ENCODE measurements around the gene UGT1A7.
"Not testable (repeated sequence)": the region's sequence is repeated elsewhere in the genome, so short reads cannot be mapped to it uniquely, and the experiment has no call there.

Gene UGT1A7

GRCh38 chr2:233680361-233681045 lies 1.2 kb upstream of the UGT1A7 start:
- no peak for DNase-seq

- DNase-seq, result no peak
These were observed 2.9 kb downstream of the UGT1A7 start for GRCh38 chr2:233684640-233685039.

DNA sequence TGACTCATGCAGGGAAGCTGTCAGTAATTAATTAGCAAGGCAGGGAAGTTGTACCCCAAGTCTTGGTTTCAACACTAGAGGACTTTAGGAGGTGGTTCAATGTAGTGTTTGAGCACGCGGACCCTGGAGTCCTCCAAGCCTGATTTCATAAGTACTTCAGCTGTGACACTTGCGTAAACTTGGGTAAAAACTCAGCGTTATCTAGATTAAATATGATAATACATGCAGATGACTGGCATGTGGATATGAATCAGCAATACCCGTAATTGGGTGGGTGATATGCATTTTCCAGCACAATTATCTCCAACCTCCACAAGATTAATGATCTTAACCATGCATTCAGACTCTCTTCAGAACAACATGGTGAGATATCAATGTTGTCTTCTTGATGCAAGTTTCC lies 5.2 kb downstream of the UGT1A7 start:
- no peak for DNase-seq

- DNase-seq, result no peak
These were observed 6.6 kb downstream of the UGT1A7 start for GRCh38 chr2:233688341-233688740.

- DNase-seq, result no peak
These were observed 7.3 kb downstream of the UGT1A7 start for GRCh38 chr2:233689031-233689430.

DNA sequence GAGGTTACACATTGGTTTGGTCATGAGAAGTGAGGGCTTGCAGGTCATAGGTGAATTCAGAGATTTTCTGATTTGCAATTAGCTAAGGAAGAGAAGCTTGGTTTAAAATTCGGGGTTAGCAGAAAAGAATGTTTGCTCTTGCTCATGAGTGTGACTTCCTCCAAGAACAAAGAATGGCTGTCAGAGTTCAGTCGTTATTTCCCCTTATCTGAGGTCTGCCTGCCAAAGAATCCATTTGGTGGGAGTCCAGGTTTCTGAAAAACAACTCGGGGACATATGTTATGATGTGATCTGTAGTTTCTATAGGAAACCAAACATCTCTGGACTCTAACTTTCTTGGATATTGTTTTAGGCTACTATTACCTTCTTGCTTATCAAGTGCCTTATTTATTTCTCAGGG lies 7.8 kb downstream of the UGT1A7 start:
- no peak for DNase-seq

DNA sequence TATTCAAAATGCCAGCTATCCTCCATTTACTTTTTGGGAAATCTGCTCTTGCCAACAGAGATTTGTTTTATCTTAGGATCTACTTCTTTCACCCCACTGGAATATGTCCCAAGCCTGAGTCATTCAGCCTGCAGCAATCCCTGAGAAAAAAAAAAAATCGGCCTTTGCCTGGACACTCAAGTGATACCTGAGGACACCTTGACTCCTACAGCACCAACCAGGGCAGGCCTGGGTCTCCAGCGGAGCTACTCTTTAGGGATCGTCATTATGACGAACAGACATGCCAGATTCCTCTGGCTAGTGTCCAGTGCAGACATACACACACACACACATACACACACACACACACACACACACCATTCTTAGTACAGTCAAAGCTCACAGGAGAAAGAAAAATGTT lies 8.7 kb downstream of the UGT1A7 start:
- DNase-seq, result no peak

DNA sequence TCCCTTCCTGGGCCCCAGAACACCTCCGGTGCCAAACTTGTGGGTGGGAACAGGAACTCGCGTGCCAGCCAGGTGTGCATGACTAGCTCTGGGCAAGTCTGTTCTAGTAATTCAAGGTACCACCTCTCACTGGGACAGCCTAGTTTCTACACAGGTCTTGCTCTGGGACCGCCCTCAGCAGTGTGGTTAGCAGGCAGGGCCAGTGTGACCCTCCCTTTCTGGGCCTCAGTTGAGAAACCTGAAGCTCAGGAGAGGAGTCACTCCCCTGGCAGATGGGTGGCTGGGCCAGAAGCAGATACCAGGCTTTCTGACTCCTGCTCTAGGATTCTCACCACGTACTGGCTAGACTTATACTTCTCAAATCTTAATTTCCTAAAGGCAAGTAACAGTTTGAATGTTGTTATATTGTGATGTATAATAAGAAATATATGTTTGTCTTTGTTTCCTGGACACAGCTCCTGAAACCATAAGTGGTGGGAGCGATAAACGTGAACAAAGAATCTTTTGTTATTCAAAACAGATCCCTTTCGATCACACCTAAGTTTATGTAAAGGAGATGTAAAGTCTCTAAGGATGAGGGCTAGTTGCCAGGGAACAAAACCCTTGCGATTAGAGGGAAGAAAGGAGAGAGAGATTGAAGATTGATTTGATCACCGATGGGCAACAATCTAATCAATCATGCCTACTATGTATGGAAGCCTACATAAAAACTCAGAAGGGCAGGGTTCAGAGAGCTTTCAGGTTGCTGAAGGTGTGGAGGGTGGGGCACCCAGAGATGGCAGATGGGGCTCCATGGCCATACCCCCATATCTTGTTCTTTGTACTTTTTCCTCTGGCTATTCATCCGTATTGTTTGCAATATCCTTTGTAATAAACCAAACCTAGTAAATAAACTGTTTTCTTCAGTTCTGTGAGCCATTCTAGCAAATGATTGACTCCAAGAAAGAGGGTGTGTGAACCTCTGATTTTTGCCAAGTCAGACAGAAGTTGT lies 10.0 kb downstream of the UGT1A7 start:
- DNase-seq, result no peak

DNA sequence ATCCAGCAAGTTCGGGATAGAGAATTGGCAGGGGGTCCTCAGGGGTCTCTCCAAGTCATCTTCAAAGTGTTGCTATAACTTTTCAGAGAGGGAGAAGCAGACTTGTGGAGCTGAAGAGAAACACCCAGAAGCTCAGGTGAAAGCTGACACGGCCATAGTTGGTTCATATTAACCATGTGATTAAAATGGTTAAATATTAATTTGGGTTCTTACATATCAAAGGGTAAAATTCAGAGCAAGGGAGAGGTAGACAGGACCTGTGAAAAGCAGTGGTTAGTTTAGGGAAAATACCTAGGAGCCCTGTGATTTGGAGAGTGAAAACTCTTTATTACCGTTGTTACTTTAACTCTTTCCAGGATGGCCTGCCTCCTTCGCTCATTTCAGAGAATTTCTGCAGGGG lies 10.9 kb downstream of the UGT1A7 start, which contains the start of gene UGT1A6:
TSS of gene UGT1A6 (plus strand) at position 243 of the 400 bp plus-strand sequence. CDS start at position 358, 115 bp downstream.
- DNase-seq, result no peak

DNA sequence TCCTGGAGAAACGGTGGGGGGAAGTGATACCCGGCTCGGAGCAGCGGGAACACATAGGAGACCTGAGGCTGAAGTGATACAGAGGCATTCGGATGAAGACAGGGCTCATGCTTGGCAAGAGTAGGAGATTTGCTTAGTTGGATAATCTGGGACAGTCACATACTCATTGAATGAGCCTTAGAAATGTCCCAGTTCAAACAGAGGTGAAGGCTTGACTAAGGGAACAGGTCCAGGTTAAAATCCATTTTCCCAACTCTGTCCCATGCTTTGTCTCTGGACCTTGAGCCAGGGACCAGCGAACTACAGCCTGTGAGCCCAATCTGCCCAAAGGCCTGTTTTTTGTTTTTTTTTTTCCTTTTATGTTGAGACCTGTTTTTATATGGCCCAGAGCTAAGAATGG lies 12.3 kb downstream of the UGT1A7 start:
- DNase-seq, result no peak

- DNase-seq, result no peak
These were observed 17.0 kb downstream of the UGT1A7 start for GRCh38 chr2:233698740-233699139.

GRCh38 chr2:233699424-233700027 lies 17.8 kb downstream of the UGT1A7 start:
- DNase-seq, result no peak

DNA sequence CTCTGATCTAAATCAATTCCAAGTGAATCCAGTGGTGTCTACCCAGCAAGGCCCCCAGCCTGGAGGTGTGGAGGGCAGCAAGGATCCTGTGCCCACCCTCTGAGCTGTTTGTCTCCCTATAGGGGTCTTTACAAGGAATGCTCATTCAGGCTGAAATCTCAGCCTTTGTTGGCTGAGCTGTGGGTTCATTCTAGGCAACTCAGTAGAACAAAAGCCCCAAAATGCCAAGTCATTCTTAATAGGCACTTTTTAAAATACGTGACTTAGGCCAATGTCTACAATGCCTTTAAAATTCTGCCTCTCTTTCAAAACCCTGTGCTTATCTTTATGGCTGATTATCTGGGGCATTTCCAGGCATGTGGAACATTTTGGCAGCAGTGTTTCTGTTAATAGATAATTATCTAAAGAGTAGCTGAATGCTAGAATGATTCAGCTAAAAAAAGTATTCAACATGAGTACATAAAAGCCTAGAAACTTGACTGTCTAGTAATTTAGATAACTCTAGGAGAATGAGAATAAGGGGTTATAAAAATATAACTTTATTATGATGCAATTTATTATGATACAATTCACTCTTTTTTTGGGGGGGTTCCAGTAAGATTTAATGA lies 18.4 kb downstream of the UGT1A7 start:
- DNase-seq, result no peak

- DNase-seq, result not testable (repeated sequence)
These were observed 19.1 kb downstream of the UGT1A7 start for GRCh38 chr2:233700842-233701241.

GRCh38 chr2:233702238-233702637 lies 20.5 kb downstream of the UGT1A7 start:
- no peak for DNase-seq

DNA sequence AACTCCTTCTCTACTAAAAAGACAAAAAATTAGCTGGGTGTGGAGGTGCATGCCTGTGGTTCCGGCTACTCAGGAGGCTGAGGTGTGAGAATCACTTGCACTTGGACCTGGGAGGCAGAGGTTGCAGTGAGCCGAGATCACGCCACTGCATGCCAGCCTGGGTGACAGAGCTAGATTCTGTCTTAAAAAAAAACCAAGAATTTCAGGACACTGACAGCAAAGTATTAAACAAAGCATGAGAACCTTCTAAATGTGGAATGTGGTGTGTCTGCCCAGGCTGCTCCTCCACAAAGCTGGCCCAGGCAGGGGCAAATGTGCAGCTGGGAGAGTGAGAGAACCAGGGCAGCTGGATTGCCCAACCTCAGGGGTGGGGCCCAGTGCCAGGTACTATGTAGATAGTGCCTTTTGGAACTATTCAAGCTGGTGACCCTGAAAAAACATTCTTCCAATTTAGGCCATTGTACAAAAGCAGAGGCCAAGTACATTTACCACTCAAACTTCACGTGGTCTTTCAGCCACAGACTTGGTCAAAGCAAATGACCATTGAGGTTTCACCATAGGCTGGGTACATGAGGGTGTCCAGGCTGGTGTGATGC lies 24.3 kb downstream of the UGT1A7 start:
- no peak for DNase-seq

GRCh38 chr2:233706720-233707119 lies 25.0 kb downstream of the UGT1A7 start:
- no peak for DNase-seq

- no peak for DNase-seq
These were observed 26.4 kb downstream of the UGT1A7 start for GRCh38 chr2:233707940-233708644.

DNA sequence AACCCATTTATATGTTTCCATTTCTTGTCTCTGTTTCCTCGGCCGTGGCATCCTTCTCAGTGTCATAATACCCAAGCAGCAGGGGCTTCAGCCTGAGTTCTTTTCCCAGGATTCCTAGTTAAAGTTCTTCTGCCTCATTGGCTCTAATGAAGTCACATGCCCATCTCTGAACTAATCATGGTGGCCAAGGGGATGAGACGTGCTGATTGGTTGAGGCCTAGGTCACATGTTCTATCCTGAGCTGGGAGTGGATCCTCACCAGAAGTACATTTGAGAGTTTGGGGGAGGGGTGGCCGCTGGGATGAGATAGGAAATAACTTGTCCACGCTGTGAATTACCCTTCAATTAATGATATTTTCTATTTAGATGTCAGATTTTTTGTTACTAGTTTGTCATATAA lies 27.2 kb downstream of the UGT1A7 start:
- no peak for DNase-seq

GRCh38 chr2:233711312-233712008 lies 29.8 kb downstream of the UGT1A7 start:
- peak in 47 of 58 donors; percentile 1 to 74 (median 34) for DNase-seq

Data from anterior cingulate cortex (tissue), 58 donors.